SK-N-SH treated with all-trans-retinoic acid at 6 μM for 48 hours (cell line): ENCODE results near the gene PTCH1.

Source experiments
- ARNTL ChIP-seq: fragments of 450-650 bp; formaldehyde crosslinking; IDR thresholded peaks from 2 replicates; pipeline ENCODE4 v1.5.0; 2020; ENCODE audit warnings: low read depth, mild to moderate bottlenecking, moderate library complexity, borderline replicate concordance
- CSDC2 ChIP-seq: fragments of 250-450 bp; sonication (Bioruptor Pico); IDR thresholded peaks from 2 replicates; pipeline ENCODE4 v1.5.0; 2020; ENCODE audit warnings: mild to moderate bottlenecking, moderate library complexity
- GLIS3 ChIP-seq: fragments of 250-450 bp; sonication (Bioruptor Pico); IDR thresholded peaks from 2 replicates; pipeline ENCODE4 v1.5.0; 2020; ENCODE audit warnings: mild to moderate bottlenecking, moderate library complexity
- OSR1 ChIP-seq: fragments of 250-450 bp; sonication (Bioruptor Pico); IDR thresholded peaks from 2 replicates; pipeline ENCODE4 v1.8.0; 2022; ENCODE audit warnings: moderate library complexity, mild to moderate bottlenecking, inconsistent platforms
- RARB ChIP-seq: fragments of 250-450 bp; sonication (Bioruptor Pico); IDR thresholded peaks from 2 replicates; pipeline ENCODE4 v1.8.0; 2021; ENCODE audit warnings: mild to moderate bottlenecking, moderate library complexity
- TCF4 ChIP-seq: fragments of 250-450 bp; sonication (Bioruptor Pico); IDR thresholded peaks from 2 replicates; pipeline ENCODE4 v1.8.0; 2021; ENCODE audit warnings: mild to moderate bottlenecking, moderate library complexity, borderline replicate concordance
- ZC3H10 ChIP-seq: fragments of 250-450 bp; sonication (Bioruptor Pico); IDR thresholded peaks from 2 replicates; pipeline ENCODE4 v1.5.1; 2021; ENCODE audit warnings: mild to moderate bottlenecking, moderate library complexity
- ZFP3 ChIP-seq: fragments of 250-450 bp; sonication (Bioruptor Pico); IDR thresholded peaks from 2 replicates; pipeline ENCODE4 v1.5.0; 2020; ENCODE audit warnings: mild to moderate bottlenecking, moderate library complexity
- ZFP30 ChIP-seq: fragments of 450-650 bp; formaldehyde crosslinking; IDR thresholded peaks from 2 replicates; pipeline ENCODE4 v1.5.0; 2022; ENCODE audit warnings: mild to moderate bottlenecking, moderate library complexity
- TF ChIP-seq, protein P1 (sequence below): fragments of 250-450 bp; sonication (Bioruptor Pico); IDR thresholded peaks from 2 replicates; pipeline ENCODE4 v1.5.0; 2020; ENCODE audit warnings: mild to moderate bottlenecking, moderate library complexity
- TF ChIP-seq, protein P2 (sequence below): fragments of 250-450 bp; sonication (Bioruptor Pico); IDR thresholded peaks from 2 replicates; pipeline ENCODE4 v1.8.0; 2020; ENCODE audit warnings: mild to moderate bottlenecking, moderate library complexity, borderline replicate concordance
- TF ChIP-seq, protein P3 (sequence below): fragments of 250-450 bp; sonication (Bioruptor Pico); IDR thresholded peaks from 2 replicates; pipeline ENCODE4 v1.5.1; 2021; ENCODE audit warnings: mild to moderate bottlenecking, moderate library complexity

DNA sequence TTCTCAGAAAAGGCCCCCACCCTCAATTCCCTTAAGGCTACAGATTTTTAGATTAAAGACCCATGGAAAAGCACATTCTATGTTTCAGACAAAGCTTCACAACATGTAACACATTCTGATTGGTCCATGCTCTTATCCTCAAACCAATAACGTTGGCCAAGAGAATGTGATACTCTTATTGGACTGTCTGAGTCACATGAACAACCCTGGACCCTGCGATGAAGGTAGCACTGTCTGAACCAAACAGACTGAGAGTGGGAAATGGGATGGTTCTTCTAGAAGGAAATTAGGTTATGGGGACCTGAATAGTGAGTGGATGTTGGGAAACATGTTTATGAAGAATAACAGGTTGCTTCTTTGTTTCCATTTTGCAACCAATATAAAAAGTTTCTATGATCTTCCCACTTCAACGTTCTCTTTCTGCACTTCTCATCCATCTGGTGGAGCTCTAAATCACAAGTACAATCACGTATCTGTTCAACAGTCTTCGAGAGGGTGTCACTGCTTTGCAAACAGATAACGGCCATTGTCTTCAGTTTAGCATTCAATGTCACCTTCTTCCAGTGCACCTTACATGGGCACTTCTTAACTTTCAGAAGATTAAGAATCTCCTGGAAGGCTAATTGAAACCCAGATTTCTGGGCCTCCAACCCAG is 81.6 kb downstream of the PTCH1 start:
- no peak for TF ChIP-seq ARNTL (CRISPR knock-in tag)
- no peak for TF ChIP-seq CSDC2
- no peak for TF ChIP-seq TCF4
- TF ChIP-seq GLIS3 (CRISPR knock-in tag) = no peak
- TF ChIP-seq, protein P1, sequence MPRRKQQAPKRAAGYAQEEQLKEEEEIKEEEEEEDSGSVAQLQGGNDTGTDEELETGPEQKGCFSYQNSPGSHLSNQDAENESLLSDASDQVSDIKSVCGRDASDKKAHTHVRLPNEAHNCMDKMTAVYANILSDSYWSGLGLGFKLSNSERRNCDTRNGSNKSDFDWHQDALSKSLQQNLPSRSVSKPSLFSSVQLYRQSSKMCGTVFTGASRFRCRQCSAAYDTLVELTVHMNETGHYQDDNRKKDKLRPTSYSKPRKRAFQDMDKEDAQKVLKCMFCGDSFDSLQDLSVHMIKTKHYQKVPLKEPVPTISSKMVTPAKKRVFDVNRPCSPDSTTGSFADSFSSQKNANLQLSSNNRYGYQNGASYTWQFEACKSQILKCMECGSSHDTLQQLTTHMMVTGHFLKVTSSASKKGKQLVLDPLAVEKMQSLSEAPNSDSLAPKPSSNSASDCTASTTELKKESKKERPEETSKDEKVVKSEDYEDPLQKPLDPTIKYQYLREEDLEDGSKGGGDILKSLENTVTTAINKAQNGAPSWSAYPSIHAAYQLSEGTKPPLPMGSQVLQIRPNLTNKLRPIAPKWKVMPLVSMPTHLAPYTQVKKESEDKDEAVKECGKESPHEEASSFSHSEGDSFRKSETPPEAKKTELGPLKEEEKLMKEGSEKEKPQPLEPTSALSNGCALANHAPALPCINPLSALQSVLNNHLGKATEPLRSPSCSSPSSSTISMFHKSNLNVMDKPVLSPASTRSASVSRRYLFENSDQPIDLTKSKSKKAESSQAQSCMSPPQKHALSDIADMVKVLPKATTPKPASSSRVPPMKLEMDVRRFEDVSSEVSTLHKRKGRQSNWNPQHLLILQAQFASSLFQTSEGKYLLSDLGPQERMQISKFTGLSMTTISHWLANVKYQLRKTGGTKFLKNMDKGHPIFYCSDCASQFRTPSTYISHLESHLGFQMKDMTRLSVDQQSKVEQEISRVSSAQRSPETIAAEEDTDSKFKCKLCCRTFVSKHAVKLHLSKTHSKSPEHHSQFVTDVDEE (CRISPR knock-in tag) = no peak
- TF ChIP-seq, protein P2, sequence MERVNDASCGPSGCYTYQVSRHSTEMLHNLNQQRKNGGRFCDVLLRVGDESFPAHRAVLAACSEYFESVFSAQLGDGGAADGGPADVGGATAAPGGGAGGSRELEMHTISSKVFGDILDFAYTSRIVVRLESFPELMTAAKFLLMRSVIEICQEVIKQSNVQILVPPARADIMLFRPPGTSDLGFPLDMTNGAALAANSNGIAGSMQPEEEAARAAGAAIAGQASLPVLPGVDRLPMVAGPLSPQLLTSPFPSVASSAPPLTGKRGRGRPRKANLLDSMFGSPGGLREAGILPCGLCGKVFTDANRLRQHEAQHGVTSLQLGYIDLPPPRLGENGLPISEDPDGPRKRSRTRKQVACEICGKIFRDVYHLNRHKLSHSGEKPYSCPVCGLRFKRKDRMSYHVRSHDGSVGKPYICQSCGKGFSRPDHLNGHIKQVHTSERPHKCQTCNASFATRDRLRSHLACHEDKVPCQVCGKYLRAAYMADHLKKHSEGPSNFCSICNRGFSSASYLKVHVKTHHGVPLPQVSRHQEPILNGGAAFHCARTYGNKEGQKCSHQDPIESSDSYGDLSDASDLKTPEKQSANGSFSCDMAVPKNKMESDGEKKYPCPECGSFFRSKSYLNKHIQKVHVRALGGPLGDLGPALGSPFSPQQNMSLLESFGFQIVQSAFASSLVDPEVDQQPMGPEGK (CRISPR knock-in tag) = no peak
- no peak for TF ChIP-seq RARB (CRISPR knock-in tag)
- TF ChIP-seq, protein P3, sequence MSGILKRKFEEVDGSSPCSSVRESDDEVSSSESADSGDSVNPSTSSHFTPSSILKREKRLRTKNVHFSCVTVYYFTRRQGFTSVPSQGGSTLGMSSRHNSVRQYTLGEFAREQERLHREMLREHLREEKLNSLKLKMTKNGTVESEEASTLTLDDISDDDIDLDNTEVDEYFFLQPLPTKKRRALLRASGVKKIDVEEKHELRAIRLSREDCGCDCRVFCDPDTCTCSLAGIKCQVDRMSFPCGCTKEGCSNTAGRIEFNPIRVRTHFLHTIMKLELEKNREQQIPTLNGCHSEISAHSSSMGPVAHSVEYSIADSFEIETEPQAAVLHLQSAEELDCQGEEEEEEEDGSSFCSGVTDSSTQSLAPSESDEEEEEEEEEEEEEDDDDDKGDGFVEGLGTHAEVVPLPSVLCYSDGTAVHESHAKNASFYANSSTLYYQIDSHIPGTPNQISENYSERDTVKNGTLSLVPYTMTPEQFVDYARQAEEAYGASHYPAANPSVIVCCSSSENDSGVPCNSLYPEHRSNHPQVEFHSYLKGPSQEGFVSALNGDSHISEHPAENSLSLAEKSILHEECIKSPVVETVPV (CRISPR knock-in tag) = no peak
- no peak for TF ChIP-seq ZFP3 (CRISPR knock-in tag)
- TF ChIP-seq ZC3H10 (CRISPR knock-in tag) = no peak
- no peak for TF ChIP-seq ZFP30
- TF ChIP-seq OSR1 (CRISPR knock-in tag) = no peak
